ENCODE results near the gene BLOC1S3. TPM values are rescaled to one million over a fixed set of nuclear protein-coding genes. Genes with fewer than 3 reads are reported as not detected.

The BLOC1S3 gene
- polyA plus RNA-seq, 2 of the 4 experiments (the other 2 are of a cell fraction), result 7.5 to 12.2 TPM

DNA sequence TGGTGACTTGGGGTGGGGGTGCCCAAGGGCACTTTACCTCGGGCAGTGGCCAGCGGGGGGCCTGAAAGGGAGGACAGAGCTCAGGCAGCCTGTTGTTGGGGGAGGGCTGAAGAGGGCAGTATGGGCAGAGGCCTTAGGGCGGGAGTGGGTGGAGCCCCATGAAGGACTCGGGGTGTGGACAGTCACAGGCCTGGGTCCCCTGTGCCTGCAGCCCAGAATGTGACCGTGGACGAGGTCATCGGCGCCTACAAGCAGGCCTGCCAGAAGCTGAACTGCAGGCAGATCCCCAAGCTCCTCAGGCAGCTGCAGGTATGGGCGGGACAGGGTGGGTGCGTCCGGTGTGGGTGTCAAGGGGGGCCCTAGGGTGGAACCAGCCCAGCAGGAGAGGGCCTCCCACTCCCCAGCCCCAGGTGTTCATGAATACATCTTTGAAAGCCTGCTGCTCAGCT lies 40.3 kb upstream of the BLOC1S3 start:
- no peaks in the 10 kb centered on the region for H3K4me1 ChIP-seq
- no peak for FAIRE-seq
- H3K4me2 ChIP-seq, result no peak overlapping the region
- ChIA-PET POLR2A (no interaction called here), CTCF (interaction anchor here (0.7 to 6.0 kb wide), 3 partner anchors 10 to 18 kb away, joined by 3 to 51 read pairs (median 5); no protein-coding TSS in a partner anchor)
- TF ChIP-seq ZSCAN20 (CRISPR knock-in tag; IDR thresholded peaks at IDR 0.05) (no peak), ESRRA (IDR thresholded peaks at IDR 0.05; ENCODE audit: borderline replicate concordance, low read length) (no peak), NR3C1 (IDR thresholded peaks at IDR 0.05) (no peak), HEYL (CRISPR knock-in tag; IDR thresholded peaks at IDR 0.05) (no peak), NPAS2 (CRISPR knock-in tag; IDR thresholded peaks at IDR 0.05; ENCODE audit: borderline replicate concordance) (no peak)
- TF ChIP-seq, protein P1, sequence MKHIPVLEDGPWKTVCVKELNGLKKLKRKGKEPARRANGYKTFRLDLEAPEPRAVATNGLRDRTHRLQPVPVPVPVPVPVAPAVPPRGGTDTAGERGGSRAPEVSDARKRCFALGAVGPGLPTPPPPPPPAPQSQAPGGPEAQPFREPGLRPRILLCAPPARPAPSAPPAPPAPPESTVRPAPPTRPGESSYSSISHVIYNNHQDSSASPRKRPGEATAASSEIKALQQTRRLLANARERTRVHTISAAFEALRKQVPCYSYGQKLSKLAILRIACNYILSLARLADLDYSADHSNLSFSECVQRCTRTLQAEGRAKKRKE (CRISPR knock-in tag; IDR thresholded peaks at IDR 0.05; ENCODE audit: low read depth), result no peak
- no peaks in the 10 kb centered on the region for H3K9me3 ChIP-seq
- H3K4me3 ChIP-seq, result no peak overlapping the region
- no peak for DNase-seq (ENCODE audit: low read depth in 1 of 2, low spot score in 1 of 2)
- 80% methylated on average over 7 of the region's 11 CpGs for WGBS (ENCODE audit: missing lambda C conversion rate)
- peak overlapping the region in 1 of 2 experiments; percentile 16; a peak in 1 of 6 replicates for H3K27ac ChIP-seq
- no peak for ATAC-seq

- FAIRE-seq (no peak), DNase-seq (ENCODE audit: low read depth in 1 of 2, low spot score in 1 of 2) (no peak), ATAC-seq (no peak)
- WGBS (ENCODE audit: missing lambda C conversion rate), result 95% methylated on average over 24 of the region's 24 CpGs
- Histone ChIP-seq H3K9me3 (no peaks in the 10 kb centered on the region), H3K4me3 (no peak overlapping the region), H3K4me1 (no peaks in the 10 kb centered on the region), H3K4me2 (no peak overlapping the region), H3K27ac (peak overlapping the region in 1 of 2 experiments; percentile 53; a peak in 2 of 6 replicates)
- ChIA-PET POLR2A (no interaction called here), CTCF (interaction anchor here (1.1 to 6.0 kb wide), 6 partner anchors 13 to 48 kb away, joined by 3 to 51 read pairs (median 6); no protein-coding TSS in a partner anchor)
- no peak for TF ChIP-seq NR3C1 (IDR thresholded peaks at IDR 0.05)
- TF ChIP-seq ZFP36 (IDR thresholded peaks at IDR 0.05; ENCODE audit: borderline replicate concordance, partially characterized antibody), result no peak
- TF ChIP-seq, protein P2, sequence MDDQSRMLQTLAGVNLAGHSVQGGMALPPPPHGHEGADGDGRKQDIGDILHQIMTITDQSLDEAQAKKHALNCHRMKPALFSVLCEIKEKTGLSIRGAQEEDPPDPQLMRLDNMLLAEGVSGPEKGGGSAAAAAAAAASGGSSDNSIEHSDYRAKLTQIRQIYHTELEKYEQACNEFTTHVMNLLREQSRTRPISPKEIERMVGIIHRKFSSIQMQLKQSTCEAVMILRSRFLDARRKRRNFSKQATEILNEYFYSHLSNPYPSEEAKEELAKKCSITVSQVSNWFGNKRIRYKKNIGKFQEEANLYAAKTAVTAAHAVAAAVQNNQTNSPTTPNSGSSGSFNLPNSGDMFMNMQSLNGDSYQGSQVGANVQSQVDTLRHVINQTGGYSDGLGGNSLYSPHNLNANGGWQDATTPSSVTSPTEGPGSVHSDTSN (IDR thresholded peaks at IDR 0.05), result no peak
- TF ChIP-seq RCOR1 (IDR thresholded peaks at IDR 0.05; ENCODE audit: low read depth, low read length), result no peak
- TF ChIP-seq POLR2A (IDR thresholded peaks at IDR 0.05; ENCODE audit: low read length), result no peak
- no peak for TF ChIP-seq CHD2 (IDR thresholded peaks at IDR 0.05; ENCODE audit: low read length, partially characterized antibody)
- no peak for TF ChIP-seq CBX8 (IDR thresholded peaks at IDR 0.05)
- TF ChIP-seq FOSL2 (IDR thresholded peaks at IDR 0.05), result no peak
- TF ChIP-seq FOSL2 (CRISPR knock-in tag; IDR thresholded peaks at IDR 0.05), result no peak
- TF ChIP-seq USF2 (IDR thresholded peaks at IDR 0.05), result no peak
- no peak for TF ChIP-seq BCL3 (IDR thresholded peaks at IDR 0.05)
Observed at GRCh38 chr19:45139286-45140143, 39.1 kb upstream of the BLOC1S3 start.

- Histone ChIP-seq H3K4me1 (no peaks in the 10 kb centered on the region), H3K9me3 (no peaks in the 10 kb centered on the region), H3K4me3 (no peak overlapping the region), H3K27ac (peak overlapping the region in 1 of 2 experiments; percentile 53; a peak in 2 of 6 replicates), H3K4me2 (no peak overlapping the region)
- ATAC-seq, result no peak
- no peak for DNase-seq (ENCODE audit: low read depth in 1 of 2, low spot score in 1 of 2)
- POLR2A ChIA-PET, result no interaction called here
- CTCF ChIA-PET, result interaction anchor here (0.5 to 1.5 kb wide), 8 partner anchors 9 to 1885 kb away, joined by 3 to 7 read pairs (median 4); partner anchors contain the start of gene NKPD1
- no peak for TF ChIP-seq CHD2 (IDR thresholded peaks at IDR 0.05; ENCODE audit: low read length, partially characterized antibody)
- no peak for TF ChIP-seq CTCF (IDR thresholded peaks at IDR 0.05)
- TF ChIP-seq JUNB (IDR thresholded peaks at IDR 0.05), result no peak
- TF ChIP-seq ESRRA (IDR thresholded peaks at IDR 0.05; ENCODE audit: borderline replicate concordance, low read length), result no peak
- WGBS (ENCODE audit: missing lambda C conversion rate), result 94% methylated on average over 8 of the region's 8 CpGs
- FAIRE-seq, result no peak
Observed at GRCh38 chr19:45140144-45140503, 38.5 kb upstream of the BLOC1S3 start.

Data from A549 (cell line).